ENCODE results near the gene NPY4R2.
"Not testable (repeated sequence)": the region's sequence is repeated elsewhere in the genome, so short reads cannot be mapped to it uniquely, and the experiment has no call there.

DNA sequence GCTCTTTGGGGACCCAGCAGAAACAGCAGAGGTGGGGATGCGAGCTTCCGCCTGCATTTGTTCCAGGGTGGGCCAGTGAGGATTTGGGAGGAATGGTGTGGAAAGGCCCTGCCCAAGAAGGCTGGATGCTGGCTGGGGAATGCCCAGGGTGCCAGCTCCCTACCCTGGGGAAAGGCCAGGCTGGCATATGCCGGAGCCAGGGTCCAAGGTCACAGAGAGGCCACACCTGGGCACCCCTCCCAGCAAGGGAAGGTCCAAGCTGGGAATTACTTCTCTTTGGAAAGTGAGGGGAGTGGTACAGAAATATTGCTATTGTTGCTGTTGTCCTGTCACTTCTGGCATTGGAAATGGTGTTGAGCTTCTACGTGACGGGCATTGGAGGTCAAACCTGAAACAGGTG, 53.1 kb downstream of the NPY4R2 start:
- TF ChIP-seq, protein P1, sequence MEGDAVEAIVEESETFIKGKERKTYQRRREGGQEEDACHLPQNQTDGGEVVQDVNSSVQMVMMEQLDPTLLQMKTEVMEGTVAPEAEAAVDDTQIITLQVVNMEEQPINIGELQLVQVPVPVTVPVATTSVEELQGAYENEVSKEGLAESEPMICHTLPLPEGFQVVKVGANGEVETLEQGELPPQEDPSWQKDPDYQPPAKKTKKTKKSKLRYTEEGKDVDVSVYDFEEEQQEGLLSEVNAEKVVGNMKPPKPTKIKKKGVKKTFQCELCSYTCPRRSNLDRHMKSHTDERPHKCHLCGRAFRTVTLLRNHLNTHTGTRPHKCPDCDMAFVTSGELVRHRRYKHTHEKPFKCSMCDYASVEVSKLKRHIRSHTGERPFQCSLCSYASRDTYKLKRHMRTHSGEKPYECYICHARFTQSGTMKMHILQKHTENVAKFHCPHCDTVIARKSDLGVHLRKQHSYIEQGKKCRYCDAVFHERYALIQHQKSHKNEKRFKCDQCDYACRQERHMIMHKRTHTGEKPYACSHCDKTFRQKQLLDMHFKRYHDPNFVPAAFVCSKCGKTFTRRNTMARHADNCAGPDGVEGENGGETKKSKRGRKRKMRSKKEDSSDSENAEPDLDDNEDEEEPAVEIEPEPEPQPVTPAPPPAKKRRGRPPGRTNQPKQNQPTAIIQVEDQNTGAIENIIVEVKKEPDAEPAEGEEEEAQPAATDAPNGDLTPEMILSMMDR (IDR thresholded peaks at IDR 0.05): not testable (repeated sequence)
- TF ChIP-seq POLR2A (IDR thresholded peaks at IDR 0.05): not testable (repeated sequence)
